GM06990 (cell line): ENCODE data around the gene CNIH3.

Experiments used
- DNase-seq: peaks from one replicate; pipeline ENCODE4 v3.0.0-alpha.2; 2011; ENCODE audit not compliant: insufficient read length; ENCODE audit errors: extremely low read depth
- H3K27me3 ChIP-seq: replicated peaks from 2 replicates; pipeline ENCODE4 v1.6.0; 2011; ENCODE audit warnings: low read length; ENCODE audit not compliant: control insufficient read depth, insufficient read depth
- H3K36me3 ChIP-seq: 2 replicates; pipeline ENCODE4 v1.5.1; 2011; ENCODE audit warnings: low read length; ENCODE audit not compliant: control insufficient read depth, insufficient read depth
- H3K4me3 ChIP-seq: replicated peaks from 2 replicates; pipeline ENCODE4 v1.5.1; 2011; ENCODE audit warnings: low read depth, mild to moderate bottlenecking, control low read depth, low read length
- TF ChIP-seq, protein P1 (sequence below): IDR thresholded peaks from 2 replicates; pipeline ENCODE4 v1.5.1; 2011; ENCODE audit warnings: low read length, control low read depth, mild to moderate bottlenecking, inconsistent platforms; ENCODE audit not compliant: insufficient read depth, poor library complexity, severe bottlenecking

CNIH3 gene

DNA sequence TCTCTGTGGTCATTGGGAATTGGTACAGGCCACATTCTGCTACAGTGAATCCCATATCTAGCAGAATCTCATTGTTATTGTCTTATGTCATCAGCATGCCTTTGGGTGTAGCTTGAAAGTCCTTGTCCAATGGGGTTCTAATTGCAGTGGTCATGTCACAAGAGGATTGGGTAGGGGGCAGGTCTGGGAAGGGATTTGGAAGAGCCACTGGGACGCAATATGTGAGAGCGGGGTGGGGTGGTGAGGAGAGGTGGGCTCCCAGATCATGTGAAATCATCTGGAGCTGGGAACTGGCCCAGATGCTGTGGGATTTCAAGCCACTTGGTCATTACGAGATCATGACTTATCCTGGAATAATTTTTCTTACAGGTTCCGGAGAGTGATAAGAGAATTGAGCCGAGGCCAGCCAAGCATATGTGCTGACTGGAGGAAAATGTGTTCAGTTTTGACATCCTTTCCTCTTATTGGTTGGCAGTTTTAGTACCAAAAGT, 16.3 kb downstream of the CNIH3 start:
- TF ChIP-seq, protein P1, sequence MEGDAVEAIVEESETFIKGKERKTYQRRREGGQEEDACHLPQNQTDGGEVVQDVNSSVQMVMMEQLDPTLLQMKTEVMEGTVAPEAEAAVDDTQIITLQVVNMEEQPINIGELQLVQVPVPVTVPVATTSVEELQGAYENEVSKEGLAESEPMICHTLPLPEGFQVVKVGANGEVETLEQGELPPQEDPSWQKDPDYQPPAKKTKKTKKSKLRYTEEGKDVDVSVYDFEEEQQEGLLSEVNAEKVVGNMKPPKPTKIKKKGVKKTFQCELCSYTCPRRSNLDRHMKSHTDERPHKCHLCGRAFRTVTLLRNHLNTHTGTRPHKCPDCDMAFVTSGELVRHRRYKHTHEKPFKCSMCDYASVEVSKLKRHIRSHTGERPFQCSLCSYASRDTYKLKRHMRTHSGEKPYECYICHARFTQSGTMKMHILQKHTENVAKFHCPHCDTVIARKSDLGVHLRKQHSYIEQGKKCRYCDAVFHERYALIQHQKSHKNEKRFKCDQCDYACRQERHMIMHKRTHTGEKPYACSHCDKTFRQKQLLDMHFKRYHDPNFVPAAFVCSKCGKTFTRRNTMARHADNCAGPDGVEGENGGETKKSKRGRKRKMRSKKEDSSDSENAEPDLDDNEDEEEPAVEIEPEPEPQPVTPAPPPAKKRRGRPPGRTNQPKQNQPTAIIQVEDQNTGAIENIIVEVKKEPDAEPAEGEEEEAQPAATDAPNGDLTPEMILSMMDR: no peak
- H3K4me3 ChIP-seq: no peak overlapping the region
- H3K36me3 ChIP-seq: no peaks in the 10 kb centered on the region

DNA sequence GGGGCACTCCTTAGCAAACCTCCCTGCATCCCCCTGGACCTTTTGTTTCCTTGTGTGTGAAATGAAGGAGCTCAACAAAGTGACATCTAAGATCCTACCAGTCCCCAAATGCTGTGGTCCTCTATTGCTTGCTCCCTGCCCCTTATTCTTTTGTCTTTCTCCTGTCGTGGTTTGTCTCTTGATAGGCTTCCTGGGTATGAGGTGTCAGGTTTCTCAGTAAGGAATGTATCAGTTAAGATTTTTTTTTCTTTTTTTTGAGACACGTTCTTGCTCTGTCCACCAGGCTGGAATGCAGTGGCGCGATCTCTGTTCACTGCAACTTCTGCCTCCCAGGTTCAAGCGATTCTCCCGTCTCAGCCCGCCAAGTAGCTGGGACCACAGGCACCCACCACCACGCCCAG, 16.8 kb downstream of the CNIH3 start:
- DNase-seq: no peak
- TF ChIP-seq, protein P1: no peak
- peaks cover 1% of the 10 kb centered on the region for H3K27me3 ChIP-seq
- no peaks in the 10 kb centered on the region for H3K36me3 ChIP-seq
- no peak overlapping the region for H3K4me3 ChIP-seq

More for the DNA sequence above, 16.3 kb downstream of the CNIH3 start:
- no peaks in the 10 kb centered on the region; the same call in none of the 2 replicates for H3K27me3 ChIP-seq
- DNase-seq: no peak

DNA sequence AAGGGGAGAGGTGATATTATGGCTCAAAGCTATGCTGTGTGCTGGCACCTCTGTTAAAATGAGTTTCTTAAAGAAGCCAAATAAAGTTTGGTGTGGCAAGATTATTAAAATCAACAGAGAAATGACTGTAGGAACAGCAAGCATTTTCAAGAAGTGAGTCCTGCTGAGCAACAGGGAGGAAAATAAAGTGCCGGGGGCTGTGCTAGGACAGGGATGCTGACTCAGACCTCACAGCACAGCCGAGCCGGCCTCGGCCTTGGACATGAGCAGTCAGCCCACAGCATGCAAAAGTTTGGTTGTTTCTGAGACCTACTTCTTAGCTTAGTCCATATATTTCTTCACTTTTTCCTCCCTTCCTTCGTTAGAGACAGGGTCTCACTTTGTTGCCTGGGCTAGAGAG, 19.2 kb downstream of the CNIH3 start:
- DNase-seq: no peak
- Histone ChIP-seq H3K4me3 (no peak overlapping the region), H3K36me3 (no peaks in the 10 kb centered on the region), H3K27me3 (peaks cover 1% of the 10 kb centered on the region)
- TF ChIP-seq, protein P1: no peak

DNA sequence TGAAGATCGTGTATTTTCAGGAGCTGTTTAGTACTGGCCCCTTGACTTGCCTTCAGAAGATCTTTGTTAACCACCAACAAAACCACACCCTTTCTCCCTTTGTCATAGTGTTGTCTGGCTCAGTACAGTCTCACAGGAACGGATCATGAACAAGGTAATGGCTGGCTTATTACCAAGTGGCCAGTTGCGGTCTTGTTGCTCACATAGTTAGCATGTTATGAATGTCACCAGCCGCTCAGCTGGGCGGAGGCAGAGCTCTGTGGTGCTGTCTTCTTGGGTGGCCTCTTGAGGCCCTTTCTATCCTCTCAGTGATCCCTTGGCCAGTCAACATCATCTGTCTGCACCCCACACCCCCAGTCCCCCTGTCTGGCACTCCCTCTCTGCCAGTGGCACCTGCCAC, 21.4 kb downstream of the CNIH3 start:
- no peak for DNase-seq
- TF ChIP-seq, protein P1: no peak
- Histone ChIP-seq H3K36me3 (no peaks in the 10 kb centered on the region), H3K27me3 (peaks cover 1% of the 10 kb centered on the region), H3K4me3 (no peak overlapping the region)

DNA sequence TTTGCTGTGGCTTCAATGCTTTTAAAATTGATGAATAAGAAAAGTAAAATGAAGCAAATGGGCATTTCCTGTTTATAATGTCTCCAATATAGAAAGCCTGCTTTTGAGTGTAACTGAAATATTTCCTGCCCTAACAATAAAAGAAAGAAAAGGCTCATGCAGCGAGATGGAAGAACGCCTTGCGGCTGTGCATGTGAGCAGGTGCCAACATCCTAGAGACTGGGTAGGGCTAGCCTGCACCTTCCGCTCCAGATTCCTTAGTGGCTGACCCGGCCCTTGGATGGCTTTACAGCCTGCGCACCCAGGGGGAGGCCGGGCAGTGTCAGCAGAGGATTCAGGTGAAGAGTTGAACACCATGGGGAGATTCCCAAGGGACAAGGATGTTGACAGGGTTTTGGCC, 21.8 kb downstream of the CNIH3 start:
- Histone ChIP-seq H3K36me3 (no peaks in the 10 kb centered on the region), H3K27me3 (peaks cover 1% of the 10 kb centered on the region), H3K4me3 (no peak overlapping the region)
- TF ChIP-seq, protein P1: no peak
- no peak for DNase-seq

DNA sequence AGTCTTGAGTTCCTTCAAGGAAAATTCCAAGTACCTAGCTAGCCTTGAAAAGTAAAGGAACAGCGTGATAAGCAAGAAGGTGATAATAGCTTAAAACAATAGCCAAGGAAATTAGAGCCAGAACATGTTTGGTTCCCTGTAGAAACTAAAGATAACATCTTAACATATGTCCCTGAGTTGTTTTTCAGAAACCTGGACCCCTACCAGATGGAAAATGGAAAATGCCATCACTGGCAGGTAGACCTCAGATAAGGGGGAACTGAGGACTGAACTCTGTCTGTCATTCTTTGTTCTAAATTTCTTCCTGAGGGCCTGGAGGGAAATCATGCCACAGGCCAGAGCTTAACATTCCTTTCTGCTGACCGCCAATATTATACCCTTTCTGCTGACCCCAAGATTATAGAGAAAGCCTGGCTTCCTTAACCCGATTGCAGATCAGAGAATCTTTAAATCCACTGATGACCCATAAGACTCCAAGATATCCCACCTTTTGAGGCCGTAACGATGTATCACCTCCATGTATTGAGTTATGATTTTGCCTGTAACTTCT, 23.4 kb downstream of the CNIH3 start:
- DNase-seq: no peak
- TF ChIP-seq, protein P1: no peak
- Histone ChIP-seq H3K4me3 (no peak overlapping the region), H3K27me3 (peaks cover 1% of the 10 kb centered on the region), H3K36me3 (no peaks in the 10 kb centered on the region)
